Stimulated activated CD4-positive, alpha-beta T cell treated with anti-CD3 and anti-CD28 coated beads, TNF-alpha, amount 100 ng/mL, for 24 hours (primary cell): ENCODE measurements around the gene OR13A1.
"Not testable (repeated sequence)": the region's sequence is repeated elsewhere in the genome, so short reads cannot be mapped to it uniquely, and the experiment has no call there.

Experiments
- DNase-seq, 3 experiments: peaks; one replicate each; pipeline ENCODE4 v3.0.0-alpha.2; 2020; ENCODE audit warnings: low read depth in 3 of 3

OR13A1 gene

DNA sequence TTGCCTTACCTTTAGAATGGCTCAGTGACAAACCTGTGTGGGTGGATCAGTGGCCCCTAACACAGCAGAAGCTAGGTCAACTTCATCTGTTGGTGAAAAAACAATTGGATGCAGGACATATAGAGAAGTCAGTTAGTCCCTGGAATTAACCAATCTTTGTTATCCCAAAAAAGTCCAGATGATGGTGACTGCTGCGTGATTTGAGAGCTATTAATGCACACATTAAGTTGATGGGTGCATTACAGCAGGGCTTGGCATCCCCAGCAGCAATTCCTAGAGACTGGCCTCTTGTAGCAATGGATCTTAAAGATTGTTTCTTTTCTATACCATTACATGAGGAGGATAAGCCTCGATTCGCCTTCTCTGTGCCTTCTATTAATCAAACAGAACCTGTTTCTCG, 33.3 kb downstream of the OR13A1 start:
- no peak for DNase-seq

DNA sequence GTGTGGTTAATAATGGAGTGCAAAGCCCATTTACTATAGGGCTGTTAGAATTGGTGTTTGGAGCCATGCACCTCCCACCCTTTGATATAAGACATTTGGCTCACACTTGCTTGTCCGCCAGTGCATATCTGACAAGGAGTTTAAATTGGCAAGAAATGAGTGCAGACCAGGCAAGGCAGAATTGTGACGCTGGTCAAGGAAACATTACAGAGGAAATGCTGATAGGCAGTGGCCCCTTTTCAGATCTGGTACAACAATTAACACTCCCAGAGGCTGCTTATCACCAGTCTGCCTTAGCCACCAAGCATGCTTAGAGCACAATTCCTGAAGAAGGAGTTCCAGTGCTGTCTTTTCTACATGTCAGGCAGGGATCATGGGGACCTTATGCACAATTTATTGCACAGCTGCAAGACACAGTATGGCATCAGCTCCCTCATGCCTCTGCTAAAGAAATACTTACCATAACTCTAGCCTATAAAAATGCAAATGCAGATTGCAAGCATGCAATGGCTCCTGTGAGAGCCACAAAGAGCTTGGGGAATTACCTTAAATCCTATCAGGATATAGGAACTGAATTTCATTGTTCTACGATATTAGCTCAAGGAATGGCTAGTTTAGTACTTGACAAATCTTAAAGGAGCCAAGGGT, 35.2 kb downstream of the OR13A1 start:
- DNase-seq, result no peak

DNA sequence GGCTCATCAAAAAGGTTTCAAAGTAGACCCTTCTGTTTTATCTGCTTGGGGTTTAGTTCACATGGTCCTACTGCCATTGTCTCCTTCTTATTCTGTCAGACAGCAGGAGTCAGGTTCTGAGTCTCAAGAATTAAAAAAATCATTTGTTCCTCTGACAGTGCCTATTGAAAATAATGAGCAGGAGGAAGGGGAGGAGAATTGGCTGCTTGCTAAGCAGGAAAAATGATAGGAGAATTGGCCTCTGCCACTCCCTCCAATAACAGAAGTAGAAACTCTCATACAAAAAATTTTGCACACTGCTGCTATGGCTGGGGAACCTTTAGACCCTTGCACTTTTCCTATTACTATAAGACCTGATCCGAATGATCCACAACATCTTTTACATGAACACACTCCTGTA, 35.7 kb downstream of the OR13A1 start:
- no peak for DNase-seq

DNA sequence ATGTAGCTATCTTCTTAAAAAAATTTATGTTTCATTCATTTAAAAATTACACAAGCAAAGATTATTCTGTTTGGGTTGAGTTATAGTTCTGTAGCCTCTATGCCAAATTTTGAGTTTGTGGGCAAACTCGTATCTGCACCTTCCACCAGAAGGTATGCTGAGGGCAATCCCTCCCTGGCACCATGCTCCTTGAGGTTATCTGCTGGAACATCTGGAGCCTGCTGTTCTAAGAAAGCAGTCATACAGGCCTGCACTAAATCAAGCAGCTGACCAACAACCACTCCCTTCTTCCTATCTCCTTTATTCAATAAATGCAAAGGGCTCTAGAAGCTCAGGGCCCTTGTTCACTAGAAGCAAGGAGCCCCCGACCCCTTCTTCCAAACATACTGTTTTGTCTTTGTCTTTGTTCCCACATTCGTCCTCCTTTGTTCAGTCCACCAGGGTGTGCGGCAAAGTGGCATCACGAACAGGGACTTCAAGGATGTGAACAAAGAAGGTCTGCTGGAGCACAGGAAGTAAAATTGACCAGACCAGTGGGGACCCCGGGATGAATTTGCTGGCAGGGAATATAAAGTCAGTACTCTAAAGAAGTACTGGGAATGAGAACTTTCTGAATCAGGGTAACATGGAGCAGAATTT, 36.4 kb downstream of the OR13A1 start:
- no peak for DNase-seq

DNA sequence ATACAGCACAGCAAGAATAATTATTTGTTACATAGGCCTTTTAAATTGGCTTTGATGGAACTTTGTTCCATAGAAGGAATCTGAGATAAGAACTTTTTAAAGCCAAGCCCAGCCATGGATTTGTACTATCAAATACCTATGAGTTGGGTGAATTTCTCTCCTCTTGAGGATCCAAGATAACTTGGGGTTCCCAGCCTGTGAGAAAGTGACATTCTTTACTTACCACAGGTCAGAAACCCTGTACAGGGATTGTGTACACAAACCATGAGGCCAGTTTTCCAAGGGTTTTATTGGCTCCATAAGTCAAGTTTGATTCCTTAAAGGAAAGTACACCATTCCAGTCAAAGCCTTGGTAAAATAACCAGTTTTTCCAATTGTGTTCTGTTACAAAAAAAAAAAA, 39.3 kb downstream of the OR13A1 start:
- DNase-seq, result not testable (repeated sequence)

DNA sequence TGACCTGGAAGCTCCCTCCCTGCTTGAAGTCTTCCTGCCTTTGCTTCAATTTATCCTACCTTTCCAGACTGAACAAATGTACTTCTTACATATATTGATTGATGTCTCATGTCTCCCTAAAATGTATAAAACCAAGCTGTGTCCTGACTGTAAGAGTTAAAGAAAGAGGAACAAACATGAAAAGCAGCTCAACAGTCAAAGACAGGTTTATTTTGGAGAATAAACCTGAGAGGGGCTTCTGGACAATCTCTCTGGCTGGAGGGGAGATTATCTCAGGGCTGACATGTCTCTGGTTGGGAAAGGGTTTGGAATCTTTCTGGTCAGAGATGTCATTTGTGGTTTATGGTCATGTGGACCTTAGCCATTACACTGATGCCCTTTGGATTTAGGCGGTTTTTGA, 41.0 kb downstream of the OR13A1 start:
- DNase-seq, result no peak

DNA sequence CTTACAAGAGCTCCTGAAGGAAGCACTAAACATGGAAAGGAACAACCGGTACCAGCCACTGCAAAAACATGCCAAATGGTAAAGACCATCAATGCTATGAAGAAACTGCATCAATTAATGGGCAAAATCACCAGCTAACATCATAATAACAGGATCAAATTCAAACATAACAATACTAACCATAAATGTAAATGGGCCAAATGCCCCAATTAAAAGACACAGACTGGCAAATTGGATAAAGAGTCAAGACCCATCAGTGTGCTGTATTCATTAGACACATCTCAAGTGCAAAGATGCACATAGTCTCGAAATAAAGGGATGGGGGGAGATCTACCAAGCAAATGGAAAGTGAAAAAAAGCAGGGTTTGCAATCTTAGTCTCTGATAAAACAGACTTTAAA, 47.6 kb downstream of the OR13A1 start:
- DNase-seq, result not testable (repeated sequence)

DNA sequence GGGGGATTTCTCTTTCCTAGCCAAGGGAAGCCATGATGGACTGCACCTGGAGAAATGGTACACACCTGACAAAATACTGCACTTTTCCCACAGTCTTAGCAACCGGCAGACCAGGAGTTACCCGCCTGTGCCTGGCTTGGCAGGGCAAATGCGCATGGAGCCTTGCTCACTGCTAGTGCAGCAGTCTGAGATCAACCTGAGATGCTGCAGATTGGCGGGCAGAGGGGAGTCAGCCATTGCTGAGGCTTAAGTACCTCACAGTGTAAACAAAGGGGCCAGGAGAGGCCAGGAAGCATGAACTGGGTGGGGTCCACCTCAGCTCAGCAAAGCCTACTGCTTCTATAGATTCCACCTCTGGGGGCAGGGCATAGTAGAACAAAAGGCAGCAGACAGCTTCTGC, 49.4 kb downstream of the OR13A1 start:
- DNase-seq, result no peak

DNA sequence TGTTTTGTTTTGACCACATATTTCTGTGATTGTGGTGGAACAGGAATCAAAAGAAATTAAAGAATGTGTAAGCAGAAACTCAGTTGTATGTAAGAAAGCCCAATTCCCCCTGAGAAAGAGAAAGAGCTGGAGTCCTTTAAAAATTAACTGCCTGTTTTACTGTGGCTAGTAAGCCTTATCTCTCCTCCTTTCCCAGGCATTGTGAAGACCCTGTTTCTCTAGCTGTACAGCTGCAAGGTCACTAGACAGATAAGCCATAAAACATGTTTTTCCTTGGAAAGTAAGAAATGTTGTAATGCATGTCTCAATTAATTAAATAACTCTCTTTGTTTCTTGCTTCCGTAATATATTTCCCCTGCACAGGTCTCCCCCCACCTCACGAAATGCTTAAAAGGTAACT, 53.5 kb downstream of the OR13A1 start:
- DNase-seq, result no peak

DNA sequence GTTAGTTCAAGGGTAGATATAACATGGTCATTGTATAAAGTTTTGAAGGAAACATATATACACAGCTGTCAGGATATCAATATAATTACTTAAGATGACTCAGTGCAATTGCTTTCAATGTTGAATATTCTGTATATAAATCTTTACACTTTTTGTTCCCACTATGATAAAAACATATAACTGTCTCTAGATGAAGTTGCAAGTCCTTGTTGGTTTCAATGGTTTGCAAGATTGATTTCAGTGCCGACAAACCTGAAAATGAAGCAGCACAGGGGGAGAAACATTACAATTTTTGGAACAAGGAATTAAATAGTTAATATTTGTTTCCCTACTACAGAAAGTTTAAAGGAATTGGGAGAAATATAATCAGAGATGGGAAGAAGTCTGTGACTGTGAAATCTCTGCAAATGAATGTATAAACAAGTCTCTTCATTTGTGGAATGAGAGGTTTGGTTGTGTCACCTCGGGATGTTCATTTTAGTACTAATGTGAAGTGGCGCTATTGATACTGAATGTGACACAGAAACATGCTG, 54.1 kb downstream of the OR13A1 start:
- no peak for DNase-seq

DNA sequence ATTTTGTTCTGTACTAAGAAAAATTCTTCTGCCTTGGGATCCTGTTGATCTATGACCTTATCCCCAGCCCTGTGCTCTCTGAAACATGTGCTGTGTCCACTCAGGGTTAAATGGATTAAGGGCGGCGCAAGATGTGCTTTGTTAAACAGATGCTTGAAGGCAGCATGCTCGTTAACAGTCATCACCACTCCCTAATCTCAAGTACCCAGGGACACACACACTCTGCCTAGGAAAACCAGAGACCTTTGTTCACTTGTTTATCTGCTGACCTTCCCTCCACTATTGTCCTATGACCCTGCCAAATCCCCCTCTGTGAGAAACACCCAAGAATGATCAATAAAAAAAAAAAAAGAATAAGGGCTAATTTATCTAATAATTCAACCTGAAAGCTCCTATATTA, 54.8 kb downstream of the OR13A1 start:
- DNase-seq, result not testable (repeated sequence)

DNA sequence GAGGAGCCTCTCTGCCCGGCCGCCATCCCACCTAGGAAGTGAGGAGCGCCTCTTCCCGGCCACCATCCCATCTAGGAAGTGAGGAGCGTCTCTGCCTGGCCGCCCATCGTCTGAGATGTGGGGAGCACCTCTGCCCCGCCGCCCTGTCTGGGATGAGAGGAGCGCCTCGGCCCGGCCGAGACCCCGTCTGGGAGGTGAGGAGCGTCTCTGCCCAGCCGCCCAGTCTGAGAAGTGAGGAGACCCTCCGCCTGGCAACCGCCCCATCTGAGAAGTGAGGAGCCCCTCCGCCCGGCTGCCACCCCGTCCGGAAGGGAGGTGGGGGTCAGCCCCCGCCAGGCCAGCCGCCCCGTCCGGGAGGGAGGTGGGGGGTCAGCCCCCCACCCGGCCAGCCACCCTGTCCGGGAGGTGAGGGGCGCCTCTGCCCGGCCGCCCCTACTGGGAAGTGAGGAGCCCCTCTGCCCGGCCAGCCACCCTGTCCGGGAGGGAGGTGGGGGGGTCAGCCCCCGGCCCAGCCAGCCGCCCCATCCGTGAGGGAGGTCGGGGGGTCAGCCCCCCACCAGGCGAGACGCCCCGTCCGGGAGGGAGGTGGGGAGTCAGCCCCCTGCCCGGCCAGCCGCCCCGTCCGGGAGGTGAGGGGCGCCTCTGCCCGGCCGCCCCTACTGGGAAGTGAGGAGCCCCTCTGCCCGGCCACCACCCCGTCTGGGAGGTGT, 55.5 kb downstream of the OR13A1 start:
- DNase-seq, result not testable (repeated sequence)

DNA sequence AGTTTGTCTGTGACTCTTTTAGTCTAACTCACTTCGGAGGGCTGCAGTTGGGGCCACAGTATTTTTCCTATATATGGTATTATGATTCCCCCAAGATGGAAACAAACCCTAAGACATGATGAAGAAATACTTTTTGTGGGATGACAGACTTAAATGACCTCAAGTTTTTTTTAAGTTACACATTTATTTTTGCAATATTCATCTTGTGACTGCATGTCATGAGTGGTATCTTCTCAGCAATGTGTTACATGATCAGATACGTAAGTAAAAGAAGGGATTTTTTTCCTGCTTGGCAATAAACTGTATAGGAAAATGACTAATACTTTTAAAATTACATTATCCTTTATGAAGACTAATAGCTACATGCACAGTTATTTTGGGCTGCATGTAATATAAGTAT, 57.8 kb downstream of the OR13A1 start:
- no peak for DNase-seq

DNA sequence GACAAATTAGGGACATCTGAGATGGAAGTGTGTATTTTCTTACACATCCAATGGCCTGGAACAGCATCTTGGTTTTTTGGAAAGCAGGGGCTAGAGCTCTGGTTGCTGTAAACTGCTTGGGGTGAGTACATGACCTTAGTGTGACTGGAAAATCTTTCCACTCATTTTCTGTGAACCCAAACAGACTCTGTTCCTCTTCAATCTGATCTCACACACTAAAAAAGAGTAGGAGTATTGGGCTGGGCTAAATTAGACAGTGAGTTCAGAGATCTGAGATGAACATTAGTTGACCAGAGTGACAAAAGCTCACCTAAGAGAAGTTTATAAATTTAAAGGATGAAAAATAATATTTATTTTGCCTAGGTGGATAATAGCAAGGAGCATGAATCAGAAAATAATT, 59.2 kb downstream of the OR13A1 start:
- no peak for DNase-seq

DNA sequence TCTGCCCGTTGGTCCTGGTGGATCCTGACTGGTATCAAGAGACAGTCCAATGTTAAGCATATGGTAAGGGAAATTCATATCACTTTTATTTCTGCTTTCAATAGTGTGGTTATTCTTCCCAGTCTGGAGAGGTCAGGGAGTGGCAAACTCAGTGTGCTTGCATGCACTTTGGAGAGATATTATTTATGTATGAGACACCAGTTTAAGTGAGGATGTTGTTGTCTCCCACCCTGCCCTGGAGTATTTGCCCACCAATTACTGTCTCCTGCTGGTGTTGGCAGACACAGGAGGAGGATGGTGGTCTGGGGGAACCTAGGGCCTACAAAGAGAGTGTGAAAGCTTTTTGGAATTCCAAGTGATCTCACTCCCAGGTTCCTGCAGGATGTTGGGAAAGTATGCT, 59.7 kb downstream of the OR13A1 start:
- DNase-seq, result no peak

DNA sequence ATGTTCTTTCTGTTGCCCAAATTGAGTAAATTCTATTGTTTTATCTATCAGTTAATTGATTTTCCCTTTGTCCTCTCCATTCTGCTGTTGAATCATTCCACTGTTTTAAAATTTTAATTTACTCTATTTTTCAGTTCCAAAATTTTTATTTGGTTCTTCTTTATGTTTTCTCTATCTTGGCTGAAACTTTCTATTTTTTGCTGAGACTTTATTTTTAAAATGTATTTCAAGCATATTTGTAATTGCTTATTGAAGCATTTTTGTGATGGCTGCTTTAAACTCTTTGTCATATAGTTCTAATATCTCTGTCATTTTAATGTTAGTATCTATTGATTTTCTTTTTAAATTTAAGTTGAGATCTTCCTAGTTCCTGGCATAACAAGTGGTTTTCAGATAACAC, 60.5 kb downstream of the OR13A1 start:
- no peak for DNase-seq

DNA sequence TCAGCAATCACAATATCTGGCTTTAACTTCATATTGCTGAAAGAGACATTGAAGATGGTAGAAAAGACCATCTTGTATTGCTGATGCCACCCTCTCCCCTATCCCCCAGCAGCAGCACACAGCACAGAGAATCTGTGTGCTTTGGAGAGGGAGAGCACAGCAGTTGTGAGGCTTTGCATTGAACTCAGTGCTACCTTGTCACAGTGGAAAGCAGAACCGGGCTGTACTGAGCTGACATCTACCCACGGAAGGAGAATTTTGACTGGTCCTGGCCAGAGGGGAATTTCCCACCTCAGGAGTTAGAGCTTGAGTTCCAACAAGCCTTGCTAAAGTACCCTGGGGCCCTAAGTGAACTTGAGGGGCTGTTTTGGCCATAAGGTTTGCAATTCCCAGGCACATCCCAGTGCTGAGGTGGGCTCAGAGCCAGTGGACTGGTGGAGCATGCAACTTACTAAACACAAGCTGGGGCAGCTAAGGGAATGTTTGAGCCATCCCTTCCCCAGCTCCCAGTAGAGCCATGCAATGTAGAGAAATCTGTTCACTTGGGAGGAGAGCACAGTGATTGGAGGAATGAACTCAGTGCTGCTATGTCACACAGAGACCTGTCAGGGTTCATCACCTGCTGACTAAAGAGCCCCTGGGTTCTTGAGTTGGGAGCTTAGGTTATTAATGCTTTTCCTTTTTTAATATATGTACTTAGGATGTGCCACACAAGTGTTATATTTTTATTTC, 62.1 kb downstream of the OR13A1 start:
- no peak for DNase-seq
